ENCODE measurements around the gene RYR2.
"Not testable (repeated sequence)": the region's sequence is repeated elsewhere in the genome, so short reads cannot be mapped to it uniquely, and the experiment has no call there.

The RYR2 gene

GRCh38 chr1:237084341-237085077 lies 42.5 kb downstream of the RYR2 start:
- no peak for DNase-seq (ENCODE audit: low read depth)

GRCh38 chr1:237091691-237092090 lies 49.7 kb downstream of the RYR2 start:
- no peak for DNase-seq (ENCODE audit: low read depth)

- DNase-seq (ENCODE audit: low read depth), result no peak
Measured at GRCh38 chr1:237093691-237094090, 51.7 kb downstream of the RYR2 start.

- no peak for DNase-seq (ENCODE audit: low read depth)
Measured at GRCh38 chr1:237098541-237098940, 56.6 kb downstream of the RYR2 start.

- DNase-seq (ENCODE audit: low read depth), result no peak
Measured at GRCh38 chr1:237103021-237103420, 61.0 kb downstream of the RYR2 start.

- DNase-seq (ENCODE audit: low read depth), result no peak
Measured at GRCh38 chr1:237104096-237104495, 62.1 kb downstream of the RYR2 start.

- DNase-seq (ENCODE audit: low read depth), result no peak
Measured at GRCh38 chr1:237105826-237106225, 63.8 kb downstream of the RYR2 start.

- no peak for DNase-seq (ENCODE audit: low read depth)
Measured at GRCh38 chr1:237108297-237109040, 66.5 kb downstream of the RYR2 start.

- DNase-seq (ENCODE audit: low read depth), result no peak
Measured at GRCh38 chr1:237111807-237112206, 69.8 kb downstream of the RYR2 start.

- no peak for DNase-seq (ENCODE audit: low read depth)
Measured at GRCh38 chr1:237112663-237113062, 70.7 kb downstream of the RYR2 start.

GRCh38 chr1:237115035-237115434 lies 73.1 kb downstream of the RYR2 start:
- no peak for DNase-seq (ENCODE audit: low read depth)

- no peak for DNase-seq (ENCODE audit: low read depth)
Measured at GRCh38 chr1:237119091-237119490, 77.1 kb downstream of the RYR2 start.

- DNase-seq (ENCODE audit: low read depth), result no peak
Measured at GRCh38 chr1:237120683-237121082, 78.7 kb downstream of the RYR2 start.

- no peak for DNase-seq (ENCODE audit: low read depth)
Measured at GRCh38 chr1:237124856-237125462, 83.0 kb downstream of the RYR2 start.

GRCh38 chr1:237126180-237126579 lies 84.2 kb downstream of the RYR2 start:
- DNase-seq (ENCODE audit: low read depth), result no peak

GRCh38 chr1:237127301-237127700 lies 85.3 kb downstream of the RYR2 start:
- DNase-seq (ENCODE audit: low read depth), result not testable (repeated sequence)

GRCh38 chr1:237133921-237134320 lies 91.9 kb downstream of the RYR2 start:
- DNase-seq (ENCODE audit: low read depth), result no peak

- DNase-seq (ENCODE audit: low read depth), result no peak
Measured at GRCh38 chr1:237134929-237135328, 92.9 kb downstream of the RYR2 start.

GRCh38 chr1:237138551-237138950 lies 96.6 kb downstream of the RYR2 start:
- DNase-seq (ENCODE audit: low read depth), result no peak

GRCh38 chr1:237139732-237140131 lies 97.7 kb downstream of the RYR2 start:
- no peak for DNase-seq (ENCODE audit: low read depth)

- DNase-seq (ENCODE audit: low read depth), result no peak
Measured at GRCh38 chr1:237140986-237141385, 99.0 kb downstream of the RYR2 start.

GRCh38 chr1:237141502-237141901 lies 99.5 kb downstream of the RYR2 start:
- DNase-seq (ENCODE audit: low read depth), result no peak
